Measurements from ENCODE around the gene ITPR1. TPM values are rescaled to one million over a fixed set of nuclear protein-coding genes. Genes with fewer than 3 reads are reported as not detected.

ITPR1 gene
- total and polyA plus RNA-seq, 10 of the 15 experiments (the other 5 are each of a cell fraction or from before 2014, with no cell fraction given), result 12.2 to 239 (median 28.4) TPM

DNA sequence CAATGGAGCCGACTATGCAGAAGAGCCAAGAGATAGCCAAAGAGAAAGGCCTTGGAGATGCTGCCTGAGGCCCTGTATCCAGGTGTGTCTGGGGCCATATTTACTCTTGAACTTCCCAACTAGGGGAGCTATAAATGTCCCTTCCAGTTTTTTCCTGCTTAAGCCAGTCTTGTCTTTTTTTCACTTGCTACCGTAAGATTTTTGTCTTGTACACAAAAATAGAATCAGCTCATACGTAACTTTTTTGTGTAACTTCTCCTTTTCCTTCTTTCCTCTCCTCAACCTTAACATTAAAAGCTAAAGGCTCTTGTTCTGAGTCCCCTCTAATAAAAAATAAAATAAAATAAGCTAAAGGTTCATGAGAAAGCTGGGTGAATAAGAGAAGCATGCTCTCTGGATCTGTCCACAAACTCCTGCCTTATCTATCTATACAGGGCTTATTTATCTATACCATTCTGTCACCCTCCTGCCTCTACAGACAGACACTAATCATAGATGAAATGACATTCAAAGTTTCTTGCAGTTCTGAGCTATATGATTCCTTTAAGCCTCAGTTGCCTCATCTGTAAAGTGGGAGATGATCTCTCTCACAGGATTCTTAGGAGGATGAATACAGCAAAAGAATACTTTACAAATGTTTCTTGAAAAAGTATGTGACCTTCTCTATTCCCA, 30.6 kb upstream of the ITPR1 start:
- no peak overlapping the region for H3K4me2 ChIP-seq (ENCODE audit: control insufficient read depth, insufficient read depth)
- in situ Hi-C loops (cut with MboI) (no loop called here), intact Hi-C loops (cut with micrococcal nuclease; ENCODE audit: unreplicated experiment) (no loop called here)
- H3K27ac ChIP-seq (ENCODE audit: control insufficient read depth, insufficient read depth), result no peak overlapping the region
- 96% methylated on average over 3 of the region's 3 CpGs for WGBS (ENCODE audit: insufficient coverage, insufficient replicate concordance, low lambda C conversion rate, missing lambda C conversion rate)
- H3K27me3 ChIP-seq (replicated peaks in 1 of 2; ENCODE audit: control insufficient read depth in 2 of 2, insufficient read depth in 2 of 2, low read length in 1 of 2), result no peaks in the 10 kb centered on the region
- no peaks in the 10 kb centered on the region for H3K36me3 ChIP-seq (ENCODE audit: control insufficient read depth in 2 of 2, insufficient read depth in 2 of 2, low read length in 1 of 2)
- DNase-seq (ENCODE audit: low read depth, low spot score) (no peak), ATAC-seq (no peak), FAIRE-seq (no peak)
- POLR2A ChIA-PET, result interaction anchor here (1.1 kb wide), 1 partner anchor 31 kb away, joined by 5 read pairs; the partner anchor contains the start of gene ITPR1
- no peak overlapping the region for H3K9ac ChIP-seq (ENCODE audit: control insufficient read depth, insufficient read depth, low read length)
- RAD21 ChIA-PET (ENCODE audit: unreplicated experiment), result interaction anchor here (0.8 kb wide), 1 partner anchor 189 kb away, joined by 3 read pairs; no protein-coding TSS in a partner anchor
- peaks cover 7% of the 10 kb centered on the region for H3K4me1 ChIP-seq (ENCODE audit: control insufficient read depth, insufficient read depth, low read length)
- no TSS peak for BruUV-seq (replicated peaks)
- H3K9me3 ChIP-seq (replicated peaks; ENCODE audit: control insufficient read depth, insufficient read depth, low read length), result no peaks in the 10 kb centered on the region
- H4K20me1 ChIP-seq (ENCODE audit: control insufficient read depth, insufficient read depth), result no peaks in the 10 kb centered on the region
- CTCF ChIA-PET, result interaction anchor here (0.8 to 1.3 kb wide), 3 partner anchors 45 to 122 kb away, joined by 3 to 5 read pairs (median 3); no protein-coding TSS in a partner anchor
- no peak overlapping the region for H2AFZ ChIP-seq (ENCODE audit: control insufficient read depth, low read depth, low read length)
- H3K4me3 ChIP-seq, result no peak overlapping the region
- SMC1A ChIA-PET (ENCODE audit: uncharacterized antibody, unreplicated experiment), result interaction anchor here (0.7 to 1.3 kb wide), 5 partner anchors 28 to 169 kb away, joined by 3 to 5 read pairs (median 4); partner anchors contain the start of gene ITPR1
- H3K79me2 ChIP-seq (ENCODE audit: control insufficient read depth, insufficient read depth, low read length), result peaks cover 5% of the 10 kb centered on the region
- TF ChIP-seq MYC (IDR thresholded peaks at IDR 0.05; ENCODE audit: insufficient read depth, insufficient read length, insufficient replicate concordance, low read length, severe bottlenecking), result no peak
- TF ChIP-seq, protein P1, sequence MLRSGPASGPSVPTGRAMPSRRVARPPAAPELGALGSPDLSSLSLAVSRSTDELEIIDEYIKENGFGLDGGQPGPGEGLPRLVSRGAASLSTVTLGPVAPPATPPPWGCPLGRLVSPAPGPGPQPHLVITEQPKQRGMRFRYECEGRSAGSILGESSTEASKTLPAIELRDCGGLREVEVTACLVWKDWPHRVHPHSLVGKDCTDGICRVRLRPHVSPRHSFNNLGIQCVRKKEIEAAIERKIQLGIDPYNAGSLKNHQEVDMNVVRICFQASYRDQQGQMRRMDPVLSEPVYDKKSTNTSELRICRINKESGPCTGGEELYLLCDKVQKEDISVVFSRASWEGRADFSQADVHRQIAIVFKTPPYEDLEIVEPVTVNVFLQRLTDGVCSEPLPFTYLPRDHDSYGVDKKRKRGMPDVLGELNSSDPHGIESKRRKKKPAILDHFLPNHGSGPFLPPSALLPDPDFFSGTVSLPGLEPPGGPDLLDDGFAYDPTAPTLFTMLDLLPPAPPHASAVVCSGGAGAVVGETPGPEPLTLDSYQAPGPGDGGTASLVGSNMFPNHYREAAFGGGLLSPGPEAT (IDR thresholded peaks at IDR 0.05; ENCODE audit: low read depth), result no peak
- TF ChIP-seq ZNF207 (IDR thresholded peaks at IDR 0.05; ENCODE audit: borderline replicate concordance), result no peak
- no peak for TF ChIP-seq SIX5 (IDR thresholded peaks at IDR 0.05; ENCODE audit: low read depth, low read length, severe bottlenecking)
- TF ChIP-seq POLR2AphosphoS5 (IDR thresholded peaks at IDR 0.05; ENCODE audit: low read length), result no peak
- TF ChIP-seq, protein P2, sequence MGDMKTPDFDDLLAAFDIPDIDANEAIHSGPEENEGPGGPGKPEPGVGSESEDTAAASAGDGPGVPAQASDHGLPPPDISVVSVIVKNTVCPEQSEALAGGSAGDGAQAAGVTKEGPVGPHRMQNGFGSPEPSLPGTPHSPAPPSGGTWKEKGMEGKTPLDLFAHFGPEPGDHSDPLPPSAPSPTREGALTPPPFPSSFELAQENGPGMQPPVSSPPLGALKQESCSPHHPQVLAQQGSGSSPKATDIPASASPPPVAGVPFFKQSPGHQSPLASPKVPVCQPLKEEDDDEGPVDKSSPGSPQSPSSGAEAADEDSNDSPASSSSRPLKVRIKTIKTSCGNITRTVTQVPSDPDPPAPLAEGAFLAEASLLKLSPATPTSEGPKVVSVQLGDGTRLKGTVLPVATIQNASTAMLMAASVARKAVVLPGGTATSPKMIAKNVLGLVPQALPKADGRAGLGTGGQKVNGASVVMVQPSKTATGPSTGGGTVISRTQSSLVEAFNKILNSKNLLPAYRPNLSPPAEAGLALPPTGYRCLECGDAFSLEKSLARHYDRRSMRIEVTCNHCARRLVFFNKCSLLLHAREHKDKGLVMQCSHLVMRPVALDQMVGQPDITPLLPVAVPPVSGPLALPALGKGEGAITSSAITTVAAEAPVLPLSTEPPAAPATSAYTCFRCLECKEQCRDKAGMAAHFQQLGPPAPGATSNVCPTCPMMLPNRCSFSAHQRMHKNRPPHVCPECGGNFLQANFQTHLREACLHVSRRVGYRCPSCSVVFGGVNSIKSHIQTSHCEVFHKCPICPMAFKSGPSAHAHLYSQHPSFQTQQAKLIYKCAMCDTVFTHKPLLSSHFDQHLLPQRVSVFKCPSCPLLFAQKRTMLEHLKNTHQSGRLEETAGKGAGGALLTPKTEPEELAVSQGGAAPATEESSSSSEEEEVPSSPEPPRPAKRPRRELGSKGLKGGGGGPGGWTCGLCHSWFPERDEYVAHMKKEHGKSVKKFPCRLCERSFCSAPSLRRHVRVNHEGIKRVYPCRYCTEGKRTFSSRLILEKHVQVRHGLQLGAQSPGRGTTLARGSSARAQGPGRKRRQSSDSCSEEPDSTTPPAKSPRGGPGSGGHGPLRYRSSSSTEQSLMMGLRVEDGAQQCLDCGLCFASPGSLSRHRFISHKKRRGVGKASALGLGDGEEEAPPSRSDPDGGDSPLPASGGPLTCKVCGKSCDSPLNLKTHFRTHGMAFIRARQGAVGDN (IDR thresholded peaks at IDR 0.05), result no peak
- TF ChIP-seq, protein P3, sequence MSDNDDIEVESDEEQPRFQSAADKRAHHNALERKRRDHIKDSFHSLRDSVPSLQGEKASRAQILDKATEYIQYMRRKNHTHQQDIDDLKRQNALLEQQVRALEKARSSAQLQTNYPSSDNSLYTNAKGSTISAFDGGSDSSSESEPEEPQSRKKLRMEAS (IDR thresholded peaks at IDR 0.05; ENCODE audit: low read depth, low read length), result no peak
- no peak for TF ChIP-seq NFYA (IDR thresholded peaks at IDR 0.05; ENCODE audit: borderline replicate concordance, low read depth, low read length)
- no peak for TF ChIP-seq FOXM1 (IDR thresholded peaks at IDR 0.05; ENCODE audit: low read depth, low read length)
- TF ChIP-seq KAT2A (conservative IDR thresholded peaks at IDR 0.05; ENCODE audit: control insufficient read depth, low read depth, low read length), result no peak
- TF ChIP-seq, protein P4, sequence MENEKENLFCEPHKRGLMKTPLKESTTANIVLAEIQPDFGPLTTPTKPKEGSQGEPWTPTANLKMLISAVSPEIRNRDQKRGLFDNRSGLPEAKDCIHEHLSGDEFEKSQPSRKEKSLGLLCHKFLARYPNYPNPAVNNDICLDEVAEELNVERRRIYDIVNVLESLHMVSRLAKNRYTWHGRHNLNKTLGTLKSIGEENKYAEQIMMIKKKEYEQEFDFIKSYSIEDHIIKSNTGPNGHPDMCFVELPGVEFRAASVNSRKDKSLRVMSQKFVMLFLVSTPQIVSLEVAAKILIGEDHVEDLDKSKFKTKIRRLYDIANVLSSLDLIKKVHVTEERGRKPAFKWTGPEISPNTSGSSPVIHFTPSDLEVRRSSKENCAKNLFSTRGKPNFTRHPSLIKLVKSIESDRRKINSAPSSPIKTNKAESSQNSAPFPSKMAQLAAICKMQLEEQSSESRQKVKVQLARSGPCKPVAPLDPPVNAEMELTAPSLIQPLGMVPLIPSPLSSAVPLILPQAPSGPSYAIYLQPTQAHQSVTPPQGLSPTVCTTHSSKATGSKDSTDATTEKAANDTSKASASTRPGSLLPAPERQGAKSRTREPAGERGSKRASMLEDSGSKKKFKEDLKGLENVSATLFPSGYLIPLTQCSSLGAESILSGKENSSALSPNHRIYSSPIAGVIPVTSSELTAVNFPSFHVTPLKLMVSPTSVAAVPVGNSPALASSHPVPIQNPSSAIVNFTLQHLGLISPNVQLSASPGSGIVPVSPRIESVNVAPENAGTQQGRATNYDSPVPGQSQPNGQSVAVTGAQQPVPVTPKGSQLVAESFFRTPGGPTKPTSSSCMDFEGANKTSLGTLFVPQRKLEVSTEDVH (IDR thresholded peaks at IDR 0.05; ENCODE audit: low read depth, partially characterized antibody), result no peak
- no peak for TF ChIP-seq JUND (IDR thresholded peaks at IDR 0.05; ENCODE audit: low read depth, low read length)

All from GM12878 (cell line).